T47D (cell line): ENCODE data around the gene DNAH3.
"Not testable (repeated sequence)": the region's sequence is repeated elsewhere in the genome, so short reads cannot be mapped to it uniquely, and the experiment has no call there.

ENCODE experiments used
- DNase-seq, 2 experiments: peaks; one replicate each; pipeline versions ENCODE4 v3.0.0 to v3.0.0-alpha.2; 2011 to 2012; ENCODE audit warnings: low read depth in 1 of 2, low spot score in 1 of 2
- JUND ChIP-seq: IDR thresholded peaks from 2 replicates; pipeline ENCODE4 v1.6.1; 2012; ENCODE audit warnings: low read depth
- in situ Hi-C: cut with HindIII; loops from 2 replicates; pipeline ENCODE4 v1.10.0; 2016; ENCODE audit warnings: low sequenced_read_pairs, low pct_unique_long_range_greater_than_20kb

DNAH3 gene

GRCh38 chr16:21150375-21151001 lies at the start of gene DNAH3:
DNAH3 (minus strand) TSS chr16:21150846; CDS start chr16:21150319, 527 bp downstream.
- DNase-seq = no peak
- in situ Hi-C loops = no loop called here
- no peak for TF ChIP-seq JUND

DNA sequence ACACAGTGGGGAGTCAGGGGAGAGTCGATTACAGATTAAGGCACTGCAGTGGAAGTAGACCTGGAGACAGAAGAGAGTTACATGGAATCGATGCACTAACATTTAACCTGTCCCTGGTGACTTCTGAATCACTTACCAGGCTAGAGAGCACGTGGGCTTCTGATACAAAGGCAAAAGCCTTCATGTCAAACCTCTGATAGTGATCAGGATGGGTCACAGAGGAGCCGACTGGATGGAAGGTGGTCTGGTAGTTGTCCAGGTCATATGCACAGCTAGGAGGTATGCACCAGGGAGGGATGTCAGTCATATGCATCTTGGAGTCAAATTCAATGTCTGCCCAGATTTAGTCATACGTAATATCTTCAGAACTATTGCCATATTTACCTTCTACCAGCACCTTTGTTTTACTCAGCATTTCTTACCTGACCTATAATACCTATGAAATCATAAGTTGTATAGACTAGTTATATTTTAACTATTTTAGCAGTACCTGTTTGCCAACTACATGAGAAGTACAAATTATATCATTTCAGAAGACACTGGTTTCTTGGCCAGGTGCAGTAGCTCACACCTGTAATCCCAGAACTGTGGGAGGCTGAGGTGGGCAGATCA lies 49.1 kb upstream of the DNAH3 start:
- no peak for TF ChIP-seq JUND
- in situ Hi-C loops = loop anchor here (25.0 kb wide), 1 partner anchor 88 kb away; the partner anchor contains the start of gene CRYM
- DNase-seq = no peak

- DNase-seq = no peak
- TF ChIP-seq JUND = no peak
- in situ Hi-C loops = loop anchor here (25.0 kb wide), 1 partner anchor 90 kb away; the partner anchor contains the start of gene CRYM
These were observed 47.0 kb upstream of the DNAH3 start for GRCh38 chr16:21197621-21198020.

DNA sequence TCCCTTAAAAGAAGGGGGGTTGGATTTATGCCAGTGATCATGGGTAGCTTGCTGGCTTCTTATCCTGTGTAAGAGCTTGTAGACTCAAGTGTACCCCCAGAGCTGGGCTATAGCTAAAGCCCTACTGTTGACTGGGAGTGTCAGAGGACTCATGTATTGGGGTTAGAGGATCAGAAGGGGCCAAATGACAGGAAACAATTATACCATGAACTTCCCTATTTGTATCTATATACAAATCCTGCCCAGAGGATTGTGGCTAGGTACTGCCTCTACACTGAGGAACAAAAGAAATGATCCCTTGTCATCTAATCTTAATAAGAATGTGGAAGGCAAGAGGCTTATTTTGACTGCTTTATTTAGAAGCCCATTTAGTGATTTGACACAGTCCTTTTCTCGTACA lies 46.5 kb upstream of the DNAH3 start:
- no peak for TF ChIP-seq JUND
- no peak for DNase-seq
- in situ Hi-C loops = loop anchor here (25.0 kb wide), 1 partner anchor 90 kb away; the partner anchor contains the start of gene CRYM

- DNase-seq = not testable (repeated sequence)
- in situ Hi-C loops = loop anchor here (25.0 kb wide), 1 partner anchor 92 kb away; the partner anchor contains the start of gene CRYM
These were observed 44.7 kb upstream of the DNAH3 start for GRCh38 chr16:21195330-21195729.

DNA sequence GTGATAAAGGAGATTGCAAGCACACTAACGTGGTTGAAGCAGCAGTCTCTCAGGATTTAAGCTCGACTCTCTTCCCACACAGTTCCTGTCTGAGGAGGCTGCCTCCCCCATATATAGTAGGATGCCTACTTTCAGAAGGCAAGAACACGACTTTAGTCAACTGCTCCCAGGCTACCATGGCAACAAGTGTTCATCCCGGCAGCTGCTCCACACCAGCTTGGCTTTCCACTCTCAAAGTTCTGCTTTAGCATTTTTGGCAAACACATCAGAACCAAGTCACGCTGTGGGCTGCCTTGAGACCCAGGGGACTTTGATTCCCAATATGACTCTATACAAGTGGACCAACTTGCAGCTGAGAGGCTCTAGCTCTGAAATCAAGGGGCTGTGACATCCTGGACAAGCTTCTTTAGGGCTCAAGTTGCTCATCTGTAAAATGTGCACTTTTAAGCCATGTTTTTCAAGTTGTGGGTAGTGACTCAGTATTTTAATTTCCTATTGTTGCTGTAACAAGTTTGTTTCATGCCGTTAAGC lies 44.2 kb upstream of the DNAH3 start:
- DNase-seq = no peak
- in situ Hi-C loops = loop anchor here (25.0 kb wide), 1 partner anchor 92 kb away; the partner anchor contains the start of gene CRYM
- no peak for TF ChIP-seq JUND

DNA sequence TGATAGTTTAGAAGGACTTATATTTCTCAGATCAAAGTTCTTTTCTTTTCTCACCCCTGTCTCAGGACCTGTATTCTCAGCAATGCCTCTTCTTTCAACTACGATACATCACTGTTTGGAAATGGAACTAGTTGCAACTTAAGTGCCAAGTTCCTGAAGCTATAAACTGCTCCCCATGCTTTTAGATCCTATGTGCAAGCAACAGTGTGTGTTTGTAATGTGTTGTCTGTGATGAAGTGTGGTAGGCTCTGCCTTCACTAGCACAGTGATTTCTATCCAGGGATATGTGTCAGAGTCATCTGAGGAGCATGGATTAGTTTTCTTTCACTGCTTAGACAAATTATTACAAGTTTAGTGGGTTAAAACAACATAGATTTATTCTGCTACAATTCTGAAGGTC lies 42.3 kb upstream of the DNAH3 start:
- in situ Hi-C loops = loop anchor here (25.0 kb wide), 1 partner anchor 94 kb away; the partner anchor contains the start of gene CRYM
- no peak for DNase-seq

DNA sequence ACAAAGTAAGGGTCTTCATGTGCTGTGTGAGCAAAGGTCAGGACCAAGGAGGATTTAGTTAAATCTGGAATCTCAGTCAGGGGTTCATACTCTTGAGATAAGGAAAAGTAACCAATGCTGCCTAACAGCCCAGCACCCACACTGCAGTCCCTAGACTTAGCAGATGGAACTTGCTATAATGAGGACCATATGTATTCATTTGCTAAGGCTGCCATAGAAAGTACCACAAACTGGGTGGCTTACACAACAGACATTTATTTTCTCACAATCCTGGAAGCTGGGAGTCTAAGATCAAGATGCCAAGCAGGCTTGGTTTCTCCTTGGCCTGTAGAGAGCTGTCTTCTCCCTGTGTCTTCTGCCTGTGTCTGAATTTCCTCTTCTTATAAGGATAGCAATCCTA lies 40.0 kb upstream of the DNAH3 start:
- DNase-seq = no peak
- in situ Hi-C loops = loop anchor here (25.0 kb wide), 1 partner anchor 97 kb away; the partner anchor contains the start of gene CRYM

More for the DNA sequence above, 42.3 kb upstream of the DNAH3 start:
- TF ChIP-seq JUND = no peak

DNA sequence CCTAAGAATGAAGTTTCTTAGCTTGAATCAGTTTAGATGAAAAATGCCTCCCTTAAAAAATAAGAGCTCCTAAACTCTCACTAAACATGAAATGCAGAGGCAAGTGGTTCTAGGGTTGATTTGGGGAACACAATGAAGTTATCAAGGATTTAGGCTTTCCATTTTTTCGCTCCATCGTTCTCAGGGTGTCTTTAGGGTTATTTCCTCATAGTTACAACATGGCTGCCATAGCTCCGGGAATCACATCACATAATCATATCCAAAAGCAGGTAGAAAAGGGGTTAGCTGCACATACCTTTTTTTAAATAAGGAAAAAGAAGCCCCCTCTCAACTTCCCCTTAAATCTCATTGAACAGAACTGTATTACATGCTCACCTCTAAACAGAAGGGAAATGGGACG lies 39.4 kb upstream of the DNAH3 start:
- in situ Hi-C loops = loop anchor here (25.0 kb wide), 1 partner anchor 97 kb away; the partner anchor contains the start of gene CRYM
- no peak for TF ChIP-seq JUND
- no peak for DNase-seq

More for the DNA sequence above, 40.0 kb upstream of the DNAH3 start:
- no peak for TF ChIP-seq JUND

- TF ChIP-seq JUND = no peak
- DNase-seq = no peak
- in situ Hi-C loops = loop anchor here (25.0 kb wide), 1 partner anchor 98 kb away; the partner anchor contains the start of gene CRYM
These were observed 38.7 kb upstream of the DNAH3 start for GRCh38 chr16:21189311-21189710.

GRCh38 chr16:21186326-21186691 lies 35.7 kb upstream of the DNAH3 start:
- in situ Hi-C loops = loop anchor here (25.0 kb wide), 1 partner anchor 101 kb away; the partner anchor contains the start of gene CRYM
- DNase-seq = no peak
- TF ChIP-seq JUND = no peak

DNA sequence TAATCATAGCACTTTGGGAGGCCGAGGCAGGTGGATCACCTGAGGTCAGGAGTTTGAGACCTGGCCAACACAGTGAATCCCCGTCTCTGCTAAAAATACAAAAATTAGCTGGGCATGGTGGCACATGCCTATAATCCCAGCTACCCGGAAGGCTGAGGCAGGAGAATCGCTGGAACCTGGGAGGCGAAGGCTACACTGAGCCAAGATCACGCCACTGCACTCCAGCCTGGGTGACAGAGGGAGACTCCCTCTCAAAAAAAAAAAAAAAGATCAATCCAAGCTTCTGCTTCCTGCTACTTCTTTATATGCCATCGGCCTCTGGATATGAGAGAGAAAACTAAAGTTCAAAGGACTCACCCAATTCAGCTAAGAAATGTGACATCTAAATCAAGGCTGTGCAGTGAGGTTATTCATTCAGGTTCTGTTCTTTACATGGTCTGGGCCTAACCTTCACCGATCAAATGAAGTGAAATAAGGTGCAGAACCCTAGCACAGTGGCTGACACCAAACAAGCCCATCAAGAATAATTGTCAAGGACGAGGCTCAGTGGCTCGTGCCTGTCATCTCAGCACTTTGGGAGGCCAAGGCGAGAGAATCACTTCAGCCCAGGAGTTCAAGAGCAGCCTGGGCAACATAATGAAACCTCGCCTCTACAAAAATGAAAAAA lies 35.1 kb upstream of the DNAH3 start:
- in situ Hi-C loops = loop anchor here (25.0 kb wide), 1 partner anchor 102 kb away; the partner anchor contains the start of gene CRYM
- no peak for DNase-seq
- TF ChIP-seq JUND = no peak
